DND-41 (cell line): ENCODE data around the gene FGR.

Experiments used
- ATAC-seq: fragments of 200-7000 bp; cut with Tn5 transposase; 3 replicates; pipeline ENCODE4 v1.9.1; 2021; ENCODE audit warnings: low read depth; ENCODE audit not compliant: insufficient read depth
- DNase-seq: peaks from one replicate; pipeline ENCODE4 v3.0.0-alpha.2; 2020
- H2AFZ ChIP-seq: 2 replicates; pipeline ENCODE4 v1.6.0; 2012; ENCODE audit warnings: low read depth, low read length
- H3K27ac ChIP-seq: 2 replicates; pipeline ENCODE4 v1.5.1; 2012; ENCODE audit warnings: low read length, inconsistent platforms
- H3K27me3 ChIP-seq: fragments of 200-600 bp; sonication (generic); 2 replicates; pipeline ENCODE4 v1.6.0; 2012; ENCODE audit warnings: low read length, mild to moderate bottlenecking, inconsistent platforms; ENCODE audit not compliant: insufficient read depth, poor library complexity
- H3K36me3 ChIP-seq: 2 replicates; pipeline ENCODE4 v1.5.1; 2012; ENCODE audit warnings: low read length, inconsistent platforms; ENCODE audit not compliant: insufficient read depth
- H3K4me1 ChIP-seq: 2 replicates; pipeline ENCODE4 v1.5.1; 2012; ENCODE audit warnings: mild to moderate bottlenecking, low read length; ENCODE audit not compliant: insufficient read depth
- H3K4me2 ChIP-seq: 2 replicates; pipeline ENCODE4 v1.6.0; 2012; ENCODE audit warnings: mild to moderate bottlenecking, moderate library complexity, low read length, inconsistent platforms; ENCODE audit not compliant: insufficient read depth
- H3K4me3 ChIP-seq, 2 experiments: fragments of 200-600 bp in 1 of 2; shearing (Covaris generic) in 1 of 2; 2 replicates each; pipeline ENCODE4 v1.5.1; 2012 to 2016; ENCODE audit warnings: inconsistent platforms in 2 of 2, low read length in 2 of 2, mild to moderate bottlenecking in 2 of 2, low read depth in 1 of 2, moderate library complexity in 1 of 2
- H3K79me2 ChIP-seq: 2 replicates; pipeline ENCODE4 v1.6.0; 2012; ENCODE audit warnings: low read length, inconsistent platforms; ENCODE audit not compliant: insufficient read depth
- H3K9ac ChIP-seq: 2 replicates; pipeline ENCODE4 v1.6.0; 2012; ENCODE audit warnings: low read depth, mild to moderate bottlenecking, inconsistent platforms, low read length, moderate library complexity
- H3K9me3 ChIP-seq: 2 replicates; pipeline ENCODE4 v1.5.1; 2012; ENCODE audit warnings: low read length, moderate library complexity, mild to moderate bottlenecking, inconsistent platforms; ENCODE audit not compliant: insufficient read depth, severe bottlenecking
- H4K20me1 ChIP-seq: 2 replicates; pipeline ENCODE4 v1.6.0; 2012; ENCODE audit warnings: low read length; ENCODE audit not compliant: insufficient read depth
- EZH2 ChIP-seq: IDR thresholded peaks from 3 replicates; pipeline ENCODE4 v1.6.1; 2012; ENCODE audit warnings: borderline replicate concordance, low read depth, mild to moderate bottlenecking, moderate library complexity, low read length, inconsistent platforms; ENCODE audit not compliant: severe bottlenecking
- TF ChIP-seq, protein P1 (sequence below): IDR thresholded peaks from 2 replicates; pipeline ENCODE4 v1.5.1; 2012; ENCODE audit warnings: borderline replicate concordance, low read length, moderate library complexity, mild to moderate bottlenecking; ENCODE audit not compliant: poor library complexity, severe bottlenecking; ENCODE audit errors: extremely low read depth

The FGR gene

DNA sequence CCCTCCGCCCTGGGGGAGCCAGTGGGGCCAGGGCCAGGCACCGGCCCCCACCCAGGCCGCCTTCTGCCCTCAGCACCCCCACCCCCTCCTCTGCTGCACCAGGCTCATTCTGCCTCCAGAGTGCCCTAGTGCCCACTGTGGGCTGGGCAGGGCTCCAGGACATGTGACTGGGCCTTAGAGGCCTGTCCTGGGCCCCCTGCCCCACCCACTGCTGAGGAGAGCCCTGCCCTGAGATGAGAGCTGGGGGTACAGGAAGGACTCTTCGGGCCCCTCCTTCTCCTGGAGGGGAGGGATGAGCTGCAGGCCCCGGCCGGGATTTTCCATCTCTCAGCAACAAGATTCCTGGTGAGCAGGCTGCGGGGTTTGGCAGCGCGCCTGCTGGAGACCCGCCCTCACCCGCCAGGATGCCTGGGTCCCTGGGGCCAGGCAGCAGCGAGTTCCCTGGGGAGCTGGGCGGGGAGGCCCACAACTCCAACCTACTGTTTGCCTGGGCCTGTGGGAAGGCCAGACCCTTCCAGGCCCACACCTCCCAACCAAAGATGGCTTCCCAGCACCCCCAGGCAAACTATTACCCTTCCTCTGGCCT, 45.1 kb downstream of the FGR start:
- H4K20me1 ChIP-seq = peaks cover 97% of the 10 kb centered on the region
- no peaks in the 10 kb centered on the region for H3K4me1 ChIP-seq

DNA sequence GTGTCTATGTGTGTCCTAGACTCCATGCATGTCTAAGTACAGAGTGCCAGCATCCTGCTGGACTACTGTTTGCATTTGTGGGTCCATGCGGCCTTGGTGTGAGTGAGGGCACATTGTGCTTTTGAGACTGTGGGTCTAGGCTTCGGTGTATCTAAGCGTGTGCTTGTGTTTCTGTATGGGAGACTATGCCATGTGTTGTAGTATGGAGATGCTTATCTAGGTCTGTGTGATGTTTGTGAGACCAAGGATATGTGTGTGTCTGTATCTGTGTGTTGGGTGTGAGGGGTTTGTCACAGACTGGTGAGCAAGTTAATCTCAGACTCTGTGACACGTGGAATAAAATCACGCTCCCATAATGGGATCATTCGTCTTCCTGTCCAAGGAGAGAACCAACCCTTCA, 45.5 kb downstream of the FGR start:
- TF ChIP-seq, protein P1, sequence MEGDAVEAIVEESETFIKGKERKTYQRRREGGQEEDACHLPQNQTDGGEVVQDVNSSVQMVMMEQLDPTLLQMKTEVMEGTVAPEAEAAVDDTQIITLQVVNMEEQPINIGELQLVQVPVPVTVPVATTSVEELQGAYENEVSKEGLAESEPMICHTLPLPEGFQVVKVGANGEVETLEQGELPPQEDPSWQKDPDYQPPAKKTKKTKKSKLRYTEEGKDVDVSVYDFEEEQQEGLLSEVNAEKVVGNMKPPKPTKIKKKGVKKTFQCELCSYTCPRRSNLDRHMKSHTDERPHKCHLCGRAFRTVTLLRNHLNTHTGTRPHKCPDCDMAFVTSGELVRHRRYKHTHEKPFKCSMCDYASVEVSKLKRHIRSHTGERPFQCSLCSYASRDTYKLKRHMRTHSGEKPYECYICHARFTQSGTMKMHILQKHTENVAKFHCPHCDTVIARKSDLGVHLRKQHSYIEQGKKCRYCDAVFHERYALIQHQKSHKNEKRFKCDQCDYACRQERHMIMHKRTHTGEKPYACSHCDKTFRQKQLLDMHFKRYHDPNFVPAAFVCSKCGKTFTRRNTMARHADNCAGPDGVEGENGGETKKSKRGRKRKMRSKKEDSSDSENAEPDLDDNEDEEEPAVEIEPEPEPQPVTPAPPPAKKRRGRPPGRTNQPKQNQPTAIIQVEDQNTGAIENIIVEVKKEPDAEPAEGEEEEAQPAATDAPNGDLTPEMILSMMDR = no peak
- TF ChIP-seq EZH2 = no peak
- Histone ChIP-seq H3K4me1 (no peaks in the 10 kb centered on the region), H3K36me3 (peaks cover 51% of the 10 kb centered on the region), H3K9ac (no peak overlapping the region), H3K27ac (no peak overlapping the region), H3K79me2 (peaks cover 99% of the 10 kb centered on the region), H3K27me3 (no peaks in the 10 kb centered on the region), H2AFZ (no peak overlapping the region), H3K4me3 (no peak overlapping the region), H4K20me1 (peaks cover 97% of the 10 kb centered on the region), H3K4me2 (no peak overlapping the region), H3K9me3 (no peaks in the 10 kb centered on the region)
- ATAC-seq (no peak), DNase-seq (no peak)

More for the DNA sequence above, 45.1 kb downstream of the FGR start:
- Histone ChIP-seq H3K9ac (no peak overlapping the region), H3K36me3 (peaks cover 56% of the 10 kb centered on the region), H3K9me3 (no peaks in the 10 kb centered on the region), H3K4me2 (no peak overlapping the region), H2AFZ (no peak overlapping the region), H3K79me2 (peaks cover 100% of the 10 kb centered on the region), H3K27me3 (no peaks in the 10 kb centered on the region), H3K27ac (no peak overlapping the region), H3K4me3 (no peak overlapping the region)
- DNase-seq (no peak), ATAC-seq (no peak)
- no peak for TF ChIP-seq EZH2
- TF ChIP-seq, protein P1 = no peak

DNA sequence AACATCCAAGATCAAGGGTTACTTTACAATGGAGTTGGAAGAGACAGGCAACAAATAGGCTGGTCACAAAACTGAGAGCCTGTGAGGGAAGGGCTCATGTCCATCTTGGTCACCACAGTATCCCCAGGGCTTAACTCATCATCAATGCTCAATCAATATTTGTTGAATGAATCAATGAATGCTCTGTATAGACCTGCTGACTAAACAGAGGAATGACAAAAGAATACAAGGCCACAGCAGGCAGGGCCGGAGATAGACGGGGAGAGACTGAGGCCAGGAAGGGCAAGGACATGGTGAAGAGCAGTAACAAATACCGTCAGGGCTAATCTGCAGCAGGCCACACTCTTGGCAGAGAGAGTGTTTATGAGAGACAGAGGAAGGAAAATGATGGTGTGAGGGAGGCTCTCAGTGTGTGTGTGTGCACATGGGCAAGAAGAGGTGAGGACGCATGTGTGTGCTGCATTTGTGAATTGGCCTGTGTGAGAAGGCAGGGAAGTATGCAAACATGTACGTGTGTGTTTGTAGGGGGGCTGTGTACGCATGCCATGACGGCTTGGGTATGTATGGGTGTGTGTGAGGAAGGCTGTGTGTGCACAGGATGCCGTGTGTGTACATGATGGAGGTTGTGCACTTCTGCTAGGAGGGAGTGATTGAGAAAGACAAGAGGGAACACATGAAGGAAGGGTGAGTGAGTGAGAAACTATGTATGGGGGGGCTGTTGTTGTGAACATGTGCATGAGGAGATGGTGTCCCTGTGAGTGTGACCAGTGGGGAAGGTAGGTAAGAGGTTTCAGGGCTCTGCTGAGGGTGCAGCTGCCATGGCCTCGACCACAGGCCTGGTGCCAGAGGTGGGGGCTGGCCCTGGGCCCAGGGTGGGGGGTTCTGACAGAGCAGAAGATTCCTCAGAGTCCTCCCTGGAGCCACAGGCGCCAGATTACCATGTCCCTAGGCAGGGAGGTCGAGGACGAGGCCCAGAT, 46.4 kb downstream of the FGR start:
- no peaks in the 10 kb centered on the region for H3K4me1 ChIP-seq
- H3K9ac ChIP-seq = no peak overlapping the region
- H3K9me3 ChIP-seq = no peaks in the 10 kb centered on the region
- H3K79me2 ChIP-seq = peaks cover 99% of the 10 kb centered on the region
- no peak overlapping the region for H3K27ac ChIP-seq
- no peak for DNase-seq
- H3K4me2 ChIP-seq = no peak overlapping the region
- H3K36me3 ChIP-seq = peaks cover 46% of the 10 kb centered on the region
- H2AFZ ChIP-seq = no peak overlapping the region
- ATAC-seq = no peak
- H3K4me3 ChIP-seq = no peak overlapping the region
- no peak for TF ChIP-seq EZH2
- TF ChIP-seq, protein P1 = no peak
- H3K27me3 ChIP-seq = no peaks in the 10 kb centered on the region
- H4K20me1 ChIP-seq = peaks cover 90% of the 10 kb centered on the region
